AG04449 (cell line): ENCODE data around the gene SEMA3F.

Experiments
- CTCF ChIA-PET: fragments of 350-600 bp; formaldehyde crosslinking; extraction: SDS; loops from one replicate; lab custom pipeline; 2021; ENCODE audit warnings: antibody characterized with exemption; lab: Yijun Ruan, JAX
- POLR2A ChIA-PET: fragments of 400-600, 350-600 bp; formaldehyde crosslinking; extraction: SDS; loops from one replicate; lab custom pipeline; 2020; ENCODE audit warnings: antibody characterized with exemption, inconsistent platforms; lab: Yijun Ruan, JAX
- DNase-seq: peaks from one replicate; pipeline ENCODE4 v3.0.0-alpha.2; 2010; ENCODE audit warnings: low read depth, low spot score
- H3K4me3 ChIP-seq: 2 replicates; pipeline ENCODE4 v1.5.1; 2011; ENCODE audit warnings: low read depth, mild to moderate bottlenecking, control low read depth, low read length
- CTCF ChIP-seq: IDR thresholded peaks from one replicate; pipeline ENCODE4 v1.5.1; 2011; ENCODE audit warnings: mild to moderate bottlenecking, moderate library complexity, low read length, control low read depth, inconsistent platforms; ENCODE audit not compliant: insufficient read depth; ENCODE audit errors: missing control alignments

The SEMA3F gene

DNA sequence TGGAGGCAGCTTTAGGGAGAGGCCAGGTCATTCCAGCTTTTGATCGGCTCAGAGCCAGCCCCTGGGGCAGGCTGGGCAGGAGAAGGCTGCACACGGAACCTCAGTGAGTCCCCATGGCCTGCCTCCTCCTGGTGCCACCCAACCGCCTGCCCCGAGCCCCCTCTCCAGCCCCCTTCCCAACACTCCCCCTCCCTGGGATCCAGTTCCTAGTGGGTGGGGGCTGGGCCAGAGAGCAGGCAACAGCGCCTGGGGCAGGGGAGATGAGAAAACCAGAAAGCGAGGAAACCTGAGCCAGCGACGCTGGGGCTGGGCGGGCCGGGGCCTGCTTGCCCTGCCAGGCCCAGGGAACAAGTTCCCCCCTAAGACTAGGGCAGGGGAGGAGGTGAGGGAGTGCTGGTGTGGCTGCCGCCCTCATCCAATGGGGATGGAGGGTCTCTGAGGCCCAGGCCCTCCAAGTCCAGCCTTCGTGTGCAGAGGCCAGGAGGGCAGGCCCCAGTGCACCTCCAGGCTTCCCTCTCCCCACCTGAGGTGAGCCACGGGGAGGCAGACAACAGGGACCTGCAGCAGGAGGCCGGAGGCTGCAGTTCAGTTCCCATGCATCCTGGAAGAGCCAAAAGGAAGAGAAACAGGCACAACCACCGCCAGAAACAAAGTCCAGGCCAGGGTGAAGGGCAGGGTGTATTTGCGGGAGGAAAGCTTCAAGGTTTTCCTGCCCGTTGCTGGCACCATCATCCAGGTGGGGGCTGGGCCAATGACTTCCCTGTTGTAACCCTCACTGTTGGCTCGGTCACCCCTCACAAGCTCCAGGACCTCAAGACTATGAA, 4.0 kb upstream of the SEMA3F start:
- POLR2A ChIA-PET, result no interaction called here
- TF ChIP-seq CTCF, result no peak
- H3K4me3 ChIP-seq, result no peak overlapping the region
- no peak for DNase-seq
- CTCF ChIA-PET, result interaction anchor here (1.6 to 2.2 kb wide), 3 partner anchors 13 to 43 kb away, joined by 3 to 6 read pairs (median 3); no protein-coding TSS in a partner anchor

DNA sequence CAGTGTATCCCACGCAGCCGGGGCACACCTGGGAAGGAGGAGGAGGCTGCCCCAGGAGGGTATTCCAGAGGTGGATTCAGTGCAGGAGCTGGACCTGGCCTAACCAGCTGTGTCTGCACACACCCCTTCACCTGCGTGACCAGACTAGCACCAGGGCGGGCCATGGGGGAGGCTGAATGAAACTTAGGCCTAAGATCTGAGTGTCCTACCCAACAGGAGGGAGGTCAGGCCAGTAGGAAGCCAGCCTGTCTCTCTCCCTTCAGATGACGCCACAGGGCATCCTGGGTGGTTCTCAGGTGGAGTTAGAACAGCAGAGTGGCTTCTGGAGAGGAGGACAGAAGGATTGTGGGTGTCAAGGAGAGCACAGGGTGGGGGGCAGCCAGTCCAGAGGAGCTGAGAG, 3.4 kb upstream of the SEMA3F start:
- CTCF ChIA-PET, result interaction anchor here (1.6 to 2.2 kb wide), 4 partner anchors 12 to 43 kb away, joined by 3 to 6 read pairs (median 4); no protein-coding TSS in a partner anchor
- POLR2A ChIA-PET, result no interaction called here
- H3K4me3 ChIP-seq, result no peak overlapping the region
- TF ChIP-seq CTCF, result no peak
- DNase-seq, result no peak

DNA sequence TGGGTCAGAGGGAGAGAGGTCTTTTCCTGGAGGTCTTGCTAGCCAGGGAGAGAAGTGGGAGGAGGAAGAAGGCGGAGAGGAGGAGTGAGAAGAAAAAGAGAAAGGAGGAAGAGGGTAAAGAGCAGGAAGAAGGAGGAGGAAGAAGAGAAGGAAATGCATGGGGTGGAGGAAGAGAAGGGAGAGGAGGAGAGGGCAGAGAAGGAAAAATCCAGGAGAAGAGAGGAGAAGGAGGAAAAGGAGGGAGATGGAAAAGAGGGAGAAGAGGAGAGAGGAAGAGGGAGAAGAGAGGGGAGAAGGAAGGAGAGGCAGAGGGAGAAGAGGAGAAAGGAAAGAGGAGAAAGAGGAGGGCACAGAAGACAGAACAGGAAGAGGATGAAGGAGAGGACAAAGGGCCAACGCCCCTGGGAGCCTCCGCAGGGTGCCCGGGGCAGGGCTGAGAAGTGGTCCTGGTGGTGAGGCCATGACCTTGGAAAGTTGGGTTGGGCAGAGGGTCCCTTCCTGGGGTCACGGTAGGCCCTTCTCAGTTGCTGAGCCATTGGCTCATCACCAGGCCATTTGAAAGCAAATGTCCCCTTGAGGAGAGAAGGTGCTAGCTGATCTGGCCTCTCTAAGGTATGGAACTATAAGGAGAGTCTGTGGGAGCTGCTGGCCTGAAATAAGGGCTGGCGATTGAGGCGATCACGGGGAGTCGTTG, 1.2 kb upstream of the SEMA3F start:
- CTCF ChIA-PET, result interaction anchor here (0.5 to 2.2 kb wide), 4 partner anchors 10 to 134 kb away, joined by 3 to 6 read pairs (median 4); no protein-coding TSS in a partner anchor
- TF ChIP-seq CTCF, result no peak
- DNase-seq, result no peak
- POLR2A ChIA-PET, result no interaction called here
- H3K4me3 ChIP-seq, result no peak overlapping the region

GRCh38 chr3:50154476-50154839, 666 bp upstream of the SEMA3F start:
- ChIA-PET CTCF (interaction anchor here (0.5 kb wide), 1 partner anchor 135 kb away, joined by 4 read pairs; no protein-coding TSS in a partner anchor), POLR2A (no interaction called here)
- TF ChIP-seq CTCF, result peak; percentile 16
- DNase-seq, result no peak
- no peak overlapping the region; the same call in 1 of the 2 replicates for H3K4me3 ChIP-seq

- ChIA-PET CTCF (interaction anchor here (1.5 kb wide), 1 partner anchor 16 kb away, joined by 3 read pairs; no protein-coding TSS in a partner anchor), POLR2A (interaction anchor here (1.4 kb wide), 1 partner anchor 9 kb away, joined by 6 read pairs; no protein-coding TSS in a partner anchor)
- H3K4me3 ChIP-seq, result peak overlapping the region; percentile 53
- TF ChIP-seq CTCF, result no peak
- DNase-seq, result no peak
Observed at GRCh38 chr3:50155491-50155878, 361 bp downstream of the SEMA3F start.
